Measurements from ENCODE around the gene DMPK.

DNA sequence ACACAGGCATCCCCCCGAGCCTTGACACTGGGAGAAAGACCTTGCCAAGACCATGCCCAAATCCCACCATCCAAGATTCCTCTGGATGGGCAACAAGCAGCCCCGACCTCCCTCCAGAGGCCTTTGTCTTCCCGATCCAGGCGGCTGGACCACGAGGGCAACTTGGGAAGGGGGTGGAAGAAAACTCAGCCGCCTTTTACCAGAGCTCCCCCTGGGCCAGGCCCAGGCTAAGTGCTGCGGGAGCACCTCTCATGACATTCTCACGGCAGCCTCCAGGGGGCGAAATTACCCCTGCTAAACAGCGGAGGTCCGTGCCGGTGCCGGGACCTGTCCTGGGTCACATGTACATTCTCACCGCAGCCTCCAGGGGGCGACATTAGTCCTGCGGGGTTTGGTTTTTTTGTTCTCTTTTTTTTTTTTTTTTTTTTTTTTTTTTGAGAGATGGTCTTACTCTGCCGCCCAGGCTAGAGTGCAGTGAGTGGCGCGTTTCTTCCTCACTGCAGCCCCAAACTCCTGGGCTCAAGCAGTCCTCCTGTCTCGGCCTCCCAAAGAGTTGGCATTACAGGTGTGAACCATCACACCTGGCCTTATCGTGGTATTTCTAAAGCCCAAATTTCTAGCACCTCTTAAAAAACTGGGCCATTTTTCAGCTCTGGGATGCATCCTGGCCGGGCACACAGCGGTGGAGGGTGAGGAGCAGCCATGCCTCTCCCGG lies 34.9 kb upstream of the DMPK start:
- TF ChIP-seq EZH2 (IDR thresholded peaks at IDR 0.05; ENCODE audit: insufficient read depth, poor library complexity, severe bottlenecking) (no peak), EZH2phosphoT487 (IDR thresholded peaks at IDR 0.05; ENCODE audit: insufficient read depth, low read depth) (no peak)
